ENCODE results near the gene DDB1.

The DDB1 gene

GRCh38 chr11:61332797-61333549, at the start of gene DDB1, which contains the start of gene TKFC:
DDB1 (minus strand) TSS chr11:61333105; CDS start chr11:61332968, 137 bp downstream.
TKFC (plus strand) TSS chr11:61333228; CDS start chr11:61334729, 1,501 bp downstream.
- H3K4me3 ChIP-seq (replicated peaks; ENCODE audit: low read depth, low read length), result peak within 1 kb of the TSS; percentile 93
- DNase-seq (ENCODE audit: extremely low read depth, low read depth), result peak; percentile 64

GRCh38 chr11:61380884-61381283, 48.0 kb upstream of the DDB1 start:
- TF ChIP-seq CTCF (IDR thresholded peaks at IDR 0.05; ENCODE audit: low read depth, low read length, missing control alignments), result no peak
- DNase-seq (ENCODE audit: extremely low read depth, low read depth), result no peak
- no peak overlapping the region for H3K4me3 ChIP-seq (replicated peaks; ENCODE audit: low read depth, low read length)

More at GRCh38 chr11:61332797-61333549, at the start of gene DDB1, which contains the start of gene TKFC:
- TF ChIP-seq CTCF (IDR thresholded peaks at IDR 0.05; ENCODE audit: low read depth, low read length, missing control alignments), result no peak

- H3K4me3 ChIP-seq (replicated peaks; ENCODE audit: low read depth, low read length), result no peak overlapping the region
- no peak for TF ChIP-seq CTCF (IDR thresholded peaks at IDR 0.05; ENCODE audit: low read depth, low read length, missing control alignments)
- DNase-seq (ENCODE audit: extremely low read depth, low read depth), result peak; percentile 59
Observed at GRCh38 chr11:61378713-61379313, 45.9 kb upstream of the DDB1 start.

GRCh38 chr11:61377461-61378160, 44.7 kb upstream of the DDB1 start:
- no peak for TF ChIP-seq CTCF (IDR thresholded peaks at IDR 0.05; ENCODE audit: low read depth, low read length, missing control alignments)
- DNase-seq (ENCODE audit: extremely low read depth, low read depth), result no peak
- H3K4me3 ChIP-seq (replicated peaks; ENCODE audit: low read depth, low read length), result no peak overlapping the region

- no peak overlapping the region for H3K4me3 ChIP-seq (replicated peaks; ENCODE audit: low read depth, low read length)
- no peak for TF ChIP-seq CTCF (IDR thresholded peaks at IDR 0.05; ENCODE audit: low read depth, low read length, missing control alignments)
- no peak for DNase-seq (ENCODE audit: extremely low read depth, low read depth)
Observed at GRCh38 chr11:61375761-61376108, 42.8 kb upstream of the DDB1 start.

GRCh38 chr11:61372659-61373420, 39.9 kb upstream of the DDB1 start:
- no peak for TF ChIP-seq CTCF (IDR thresholded peaks at IDR 0.05; ENCODE audit: low read depth, low read length, missing control alignments)
- no peak overlapping the region for H3K4me3 ChIP-seq (replicated peaks; ENCODE audit: low read depth, low read length)
- no peak for DNase-seq (ENCODE audit: extremely low read depth, low read depth)

Measured in HFF-Myc (cell line).